Measurements from ENCODE around the gene KDR.

The KDR gene

GRCh38 chr4:55077577-55077976 lies 47.8 kb downstream of the KDR start:
- no peak for DNase-seq

- no peak for DNase-seq
These were observed 49.3 kb downstream of the KDR start for GRCh38 chr4:55075823-55076716.

GRCh38 chr4:55075376-55075775 lies 50.0 kb downstream of the KDR start:
- DNase-seq = no peak

- no peak for DNase-seq
These were observed 51.0 kb downstream of the KDR start for GRCh38 chr4:55074386-55074785.

- DNase-seq = no peak
These were observed 53.4 kb downstream of the KDR start for GRCh38 chr4:55071951-55072350.

- no peak for DNase-seq
These were observed 56.1 kb downstream of the KDR start for GRCh38 chr4:55069248-55069647.

GRCh38 chr4:55068522-55068921 lies 56.9 kb downstream of the KDR start:
- no peak for DNase-seq

- DNase-seq = no peak
These were observed 59.4 kb downstream of the KDR start for GRCh38 chr4:55066018-55066417.

GRCh38 chr4:55055529-55055928 lies 69.9 kb downstream of the KDR start:
- no peak for DNase-seq

- DNase-seq = no peak
These were observed 73.9 kb downstream of the KDR start for GRCh38 chr4:55051532-55051931.

- DNase-seq = no peak
These were observed 74.9 kb downstream of the KDR start for GRCh38 chr4:55050418-55050950.

- no peak for DNase-seq
These were observed 87.1 kb downstream of the KDR start for GRCh38 chr4:55038176-55038890.

GRCh38 chr4:55037728-55038127 lies 87.7 kb downstream of the KDR start:
- no peak for DNase-seq

- no peak for DNase-seq
These were observed 89.0 kb downstream of the KDR start for GRCh38 chr4:55036405-55036804.

- no peak for DNase-seq
These were observed 89.5 kb downstream of the KDR start for GRCh38 chr4:55035892-55036291.

- no peak for DNase-seq
These were observed 92.1 kb downstream of the KDR start for GRCh38 chr4:55033296-55033695.

- DNase-seq = no peak
These were observed 92.6 kb downstream of the KDR start for GRCh38 chr4:55032788-55033187.

- no peak for DNase-seq
These were observed 93.2 kb downstream of the KDR start for GRCh38 chr4:55032179-55032578.

- DNase-seq = no peak
These were observed 94.2 kb downstream of the KDR start for GRCh38 chr4:55031158-55031557.

- no peak for DNase-seq
These were observed 94.8 kb downstream of the KDR start for GRCh38 chr4:55030589-55030988.

GRCh38 chr4:55029821-55030503 lies 95.4 kb downstream of the KDR start:
- no peak for DNase-seq

- DNase-seq = no peak
These were observed 96.1 kb downstream of the KDR start for GRCh38 chr4:55029321-55029720.

All from GDM1 (cell line).